Measurements from ENCODE around the gene CAPN1. TPM values are rescaled to one million over a fixed set of nuclear protein-coding genes. Genes with fewer than 3 reads are reported as not detected.
A peak's percentile ranks its signal among the peaks of the same experiment; 100 is the strongest.

Gene CAPN1
- total and polyA plus RNA-seq, 12 donors: 20.6 to 333 (median 135) TPM

GRCh38 chr11:65150509-65151299 lies 31.0 kb upstream of the CAPN1 start:
- Histone ChIP-seq H3K4me3 (no peak overlapping the region), H3K36me3 (replicated peaks in 1 of 2) (no peaks in the 10 kb centered on the region), H3K27me3 (no peaks in the 10 kb centered on the region), H3K27ac (peak overlapping the region in 4 of 5 donors; percentile 4 to 82 (median 70)), H3K9me3 (replicated peaks in 1 of 3) (no peaks in the 10 kb centered on the region), H3K4me1 (replicated peaks in 1 of 2) (peaks cover 0 to 17% of the 10 kb centered on the region in 2 donors)
- intact Hi-C loops (cut with DNase I): no loop called here
- WGBS, 4 donors: 10 to 28% (median 13%) methylated on average over 8 to 12 of the region's 12 CpGs
- peak; percentile 93 to 99 (median 99) for DNase-seq
- TF ChIP-seq CTCF (IDR thresholded peaks at IDR 0.05) (peak in 5 of 6 experiments; percentile 8 to 42 (median 14)), POLR2A (IDR thresholded peaks at IDR 0.05) (peak in 1 of 2 donors; percentile 52)

GRCh38 chr11:65151331-65151899 lies 30.3 kb upstream of the CAPN1 start:
- 64 to 76% (median 74%) methylated on average over 3 of the region's 3 CpGs for WGBS, 4 donors
- intact Hi-C loops (cut with DNase I): no loop called here
- Histone ChIP-seq H3K27ac (peak overlapping the region in 4 of 5 donors; percentile 4 to 82 (median 64)), H3K9me3 (replicated peaks in 1 of 3) (no peaks in the 10 kb centered on the region), H3K36me3 (replicated peaks in 1 of 2) (no peaks in the 10 kb centered on the region), H3K4me3 (no peak overlapping the region), H3K4me1 (replicated peaks in 1 of 2) (peaks cover 0 to 17% of the 10 kb centered on the region in 2 donors), H3K27me3 (no peaks in the 10 kb centered on the region)
- no peak for DNase-seq
- TF ChIP-seq POLR2A (IDR thresholded peaks at IDR 0.05) (no peak), CTCF (IDR thresholded peaks at IDR 0.05) (no peak)

- H3K36me3 ChIP-seq (replicated peaks in 1 of 2): no peaks in the 10 kb centered on the region
- 62 to 80% (median 65%) methylated on average over 2 of the region's 2 CpGs for whole genome bisulfite sequencing, 4 donors
Observed at GRCh38 chr11:65152122-65152521, 29.6 kb upstream of the CAPN1 start.

More at GRCh38 chr11:65152122-65152521, 29.6 kb upstream of the CAPN1 start:
- TF ChIP-seq POLR2A (IDR thresholded peaks at IDR 0.05) (no peak), CTCF (IDR thresholded peaks at IDR 0.05) (no peak)
- Histone ChIP-seq H3K4me1 (replicated peaks in 1 of 2) (peaks cover 0 to 17% of the 10 kb centered on the region in 2 donors), H3K27ac (no peak overlapping the region), H3K4me3 (no peak overlapping the region), H3K9me3 (replicated peaks in 1 of 3) (no peaks in the 10 kb centered on the region), H3K27me3 (no peaks in the 10 kb centered on the region)
- intact Hi-C loops (cut with DNase I): no loop called here
- DNase-seq: no peak

Data from adrenal gland (tissue), 12 donors.